ENCODE data around the gene RHOD. TPM values are rescaled to one million over a fixed set of nuclear protein-coding genes. Genes with fewer than 3 reads are reported as not detected.

Gene RHOD
- total RNA-seq, 2 donors from 2014 or later = 17.1 to 18.1 TPM

- peak; percentile 39 for TF ChIP-seq CTCF (conservative IDR thresholded peaks at IDR 0.05)
- no peaks in the 10 kb centered on the region for H3K9me3 Mint-ChIP-seq
- no peaks in the 10 kb centered on the region for H3K9me3 ChIP-seq (ENCODE audit: control insufficient read depth, low read length)
- H3K27ac ChIP-seq (ENCODE audit: low read depth, low read length) = peak overlapping the region; percentile 81
- WGBS, 2 experiments (ENCODE audit: insufficient coverage in 1 of 2, insufficient read length in 1 of 2) = 0 to 1% methylated on average over 18 to 61 of the region's 61 CpGs
- H3K9ac ChIP-seq (ENCODE audit: extremely low read depth, low read length, poor library complexity, severe bottlenecking) = peak overlapping the region; percentile 78
- peak overlapping the region; percentile 86 for H3K27ac Mint-ChIP-seq
- H3K36me3 ChIP-seq (ENCODE audit: control insufficient read depth, insufficient read depth, low read length) = peaks cover 14% of the 10 kb centered on the region
- peaks cover 5% of the 10 kb centered on the region for H3K4me1 ChIP-seq (ENCODE audit: control insufficient read depth, insufficient read depth, low read length)
- peak; percentile 61 for DNase-seq
- H3K36me3 Mint-ChIP-seq (ENCODE audit: low read depth) = peaks cover 13% of the 10 kb centered on the region
- H3K4me3 ChIP-seq (ENCODE audit: low read length) = peak overlapping the region; percentile 99
- peak overlapping the region; percentile 99 for H3K4me3 Mint-ChIP-seq
- H3K4me1 Mint-ChIP-seq = peaks cover 18% of the 10 kb centered on the region
- no peaks in the 10 kb centered on the region for H3K27me3 ChIP-seq (ENCODE audit: control insufficient read depth, insufficient read depth, low read length, poor library complexity, severe bottlenecking)
- H3K27me3 Mint-ChIP-seq (ENCODE audit: insufficient read depth) = no peaks in the 10 kb centered on the region
Measured at GRCh38 chr11:67119585-67120391, 63.1 kb downstream of the RHOD start.

- DNase-seq = no peak
- WGBS, 2 experiments (ENCODE audit: insufficient coverage in 1 of 2, insufficient read length in 1 of 2) = 0 to 1% methylated on average over 3 to 6 of the region's 12 CpGs
- H3K27me3 ChIP-seq (ENCODE audit: control insufficient read depth, insufficient read depth, low read length, poor library complexity, severe bottlenecking) = no peaks in the 10 kb centered on the region
- peaks cover 18% of the 10 kb centered on the region for H3K4me1 Mint-ChIP-seq
- H3K9me3 Mint-ChIP-seq = no peaks in the 10 kb centered on the region
- TF ChIP-seq CTCF (conservative IDR thresholded peaks at IDR 0.05) = no peak
- peak overlapping the region; percentile 78 for H3K9ac ChIP-seq (ENCODE audit: extremely low read depth, low read length, poor library complexity, severe bottlenecking)
- H3K4me3 ChIP-seq (ENCODE audit: low read length) = peak overlapping the region; percentile 99
- H3K4me3 Mint-ChIP-seq = peak overlapping the region; percentile 99
- H3K27me3 Mint-ChIP-seq (ENCODE audit: insufficient read depth) = no peaks in the 10 kb centered on the region
- H3K36me3 Mint-ChIP-seq (ENCODE audit: low read depth) = peaks cover 18% of the 10 kb centered on the region
- no peak overlapping the region for H3K27ac ChIP-seq (ENCODE audit: low read depth, low read length)
- no peaks in the 10 kb centered on the region for H3K9me3 ChIP-seq (ENCODE audit: control insufficient read depth, low read length)
- H3K4me1 ChIP-seq (ENCODE audit: control insufficient read depth, insufficient read depth, low read length) = peaks cover 5% of the 10 kb centered on the region
- peak overlapping the region; percentile 86 for H3K27ac Mint-ChIP-seq
- H3K36me3 ChIP-seq (ENCODE audit: control insufficient read depth, insufficient read depth, low read length) = peaks cover 19% of the 10 kb centered on the region
Measured at GRCh38 chr11:67120456-67120855, 63.8 kb downstream of the RHOD start.

GRCh38 chr11:67120881-67121710, 64.4 kb downstream of the RHOD start:
- peak overlapping the region; percentile 99 for H3K4me3 Mint-ChIP-seq
- Histone ChIP-seq H3K36me3 (ENCODE audit: control insufficient read depth, insufficient read depth, low read length) (peaks cover 24% of the 10 kb centered on the region), H3K4me1 (ENCODE audit: control insufficient read depth, insufficient read depth, low read length) (peaks cover 5% of the 10 kb centered on the region), H3K27ac (ENCODE audit: low read depth, low read length) (no peak overlapping the region), H3K9me3 (ENCODE audit: control insufficient read depth, low read length) (no peaks in the 10 kb centered on the region), H3K27me3 (ENCODE audit: control insufficient read depth, insufficient read depth, low read length, poor library complexity, severe bottlenecking) (no peaks in the 10 kb centered on the region), H3K9ac (ENCODE audit: extremely low read depth, low read length, poor library complexity, severe bottlenecking) (peak overlapping the region; percentile 78), H3K4me3 (ENCODE audit: low read length) (peak overlapping the region; percentile 99)
- DNase-seq = no peak
- H3K27me3 Mint-ChIP-seq (ENCODE audit: insufficient read depth) = no peaks in the 10 kb centered on the region
- peak overlapping the region; percentile 86 for H3K27ac Mint-ChIP-seq
- peaks cover 20% of the 10 kb centered on the region for H3K36me3 Mint-ChIP-seq (ENCODE audit: low read depth)
- TF ChIP-seq CTCF (conservative IDR thresholded peaks at IDR 0.05) = no peak
- no peaks in the 10 kb centered on the region for H3K9me3 Mint-ChIP-seq
- WGBS, 2 experiments (ENCODE audit: insufficient coverage in 1 of 2, insufficient read length in 1 of 2) = 22 to 33% methylated on average over 3 to 6 of the region's 9 CpGs
- H3K4me1 Mint-ChIP-seq = peaks cover 15% of the 10 kb centered on the region

Small RNAs within 50 kb of the gene (microRNA-seq; reads per million reads assigned to microRNA genes)
- not detected for gene MIR6860 (ENCODE audit: borderline microRNAs expressed)

Other genes with a start within 250 kb of the RHOD start
- 10 to 100 TPM; 34.5 to 37.5 TPM for gene RCE1, start 213.4 kb upstream of the RHOD start, total RNA-seq
- gene LRFN4, start 199.8 kb upstream of the RHOD start, total RNA-seq = 10 to 100 TPM; 23.2 to 26.2 TPM
- gene PC, start 98.5 kb upstream of the RHOD start, total RNA-seq = 10 to 100 TPM; 21.9 to 24.4 TPM
- gene C11orf86, start 81.5 kb upstream of the RHOD start, total RNA-seq = not detected
- 1 to 10 TPM in 1 of 2 donors, under 1 TPM in 1; 0.91 to 1.1 TPM for gene SYT12, start 33.7 kb upstream of the RHOD start, total RNA-seq
- 10 to 100 TPM; 59.4 to 75.4 TPM for gene KDM2A, start 62.4 kb downstream of the RHOD start, total RNA-seq
- 10 to 100 TPM; 58.0 to 61.7 TPM for gene GRK2, start 209.6 kb downstream of the RHOD start, total RNA-seq
- gene ANKRD13D, start 232.5 kb downstream of the RHOD start, total RNA-seq = 10 to 100 TPM; 56.6 to 58.6 TPM
- 10 to 100 TPM; 39.1 to 44.4 TPM for gene SSH3, start 246.7 kb downstream of the RHOD start, total RNA-seq